Thyroid gland (tissue), 4 donors: ENCODE results near the gene B3GNT2. TPM values are rescaled to one million over a fixed set of nuclear protein-coding genes. Genes with fewer than 3 reads are reported as not detected.
"Not testable (repeated sequence)": the region's sequence is repeated elsewhere in the genome, so short reads cannot be mapped to it uniquely, and the experiment has no call there.

ENCODE experiments used
- DNase-seq, 2 donors: peaks; one replicate each; pipeline ENCODE4 v3.0.0-alpha.2; 2019
- H3K27ac ChIP-seq, 3 donors: fragments of 200-600 bp; sonication (generic); 1 replicate in 2 of 3; 2 replicates in 1 of 3; pipeline ENCODE4 v1.5.1; 2016 to 2019; ENCODE audit warnings: mild to moderate bottlenecking in 1 of 3, moderate library complexity in 1 of 3
- H3K27me3 ChIP-seq: fragments of 200-600 bp; sonication (generic); one replicate; pipeline ENCODE4 v1.5.1; 2019
- H3K36me3 ChIP-seq, 2 donors: fragments of 200-600 bp; sonication (generic); one replicate each; pipeline ENCODE4 v1.5.1; 2016 to 2019
- H3K4me1 ChIP-seq, 2 donors: fragments of 200-600 bp; sonication (generic); one replicate each; pipeline ENCODE4 v1.5.1; 2017 to 2019
- H3K4me3 ChIP-seq, 3 donors: fragments of 200-600 bp; sonication (generic); replicated peaks in 1 of 3; 1 replicate in 2 of 3; 2 replicates in 1 of 3; pipeline ENCODE4 v1.5.1; 2016; ENCODE audit warnings: mild to moderate bottlenecking in 1 of 3
- H3K9me3 ChIP-seq: fragments of 200-600 bp; sonication (generic); one replicate; pipeline ENCODE4 v1.5.1; 2017
- CTCF ChIP-seq, 6 experiments: fragments of 200-600 bp in 3 of 6; fragments of 450-650 bp in 3 of 6; sonication (generic) in 3 of 6; IDR thresholded peaks; one replicate each; pipeline ENCODE4 v1.5.1; 2016 to 2019; ENCODE audit warnings: antibody characterized with exemption in 6 of 6, mild to moderate bottlenecking in 2 of 6, inconsistent platforms in 1 of 6, moderate library complexity in 1 of 6
- POLR2A ChIP-seq, 2 donors: fragments of 450-650 bp; IDR thresholded peaks; one replicate each; pipeline ENCODE4 v1.6.1; 2017; ENCODE audit warnings: antibody characterized with exemption in 2 of 2, mild to moderate bottlenecking in 2 of 2, moderate library complexity in 1 of 2
- WGBS, 2 donors: methylation state at CpG; one replicate each; pipeline ENCODE4 v1.1.5; 2017; 5-methylcytosine and 5-hydroxymethylcytosine counted together
- intact Hi-C: fragments of 100-400 bp; cut with DNase I; formaldehyde crosslinking; loops from one replicate; pipeline ENCODE4 v1.15.1; 2023
- total RNA-seq, 4 donors: library from RNA; depleted of rRNA; stranded (reverse); fragments of >200 nt; gene quantifications; one replicate each; pipeline ENCODE4 v1.2.3, GENCODE V29; 2016

B3GNT2 gene
- 10 to 100 TPM; 18.9 to 37.1 (median 27.3) TPM for total RNA-seq

- intact Hi-C loops: loop anchor here (5.0 to 10.0 kb wide), 4 partner anchors 99 to 281 kb away; no protein-coding TSS in a partner anchor
- WGBS, 2 donors: 0 to 2% methylated on average over 1 to 8 of the region's 70 CpGs
- no peak for TF ChIP-seq CTCF (IDR thresholded peaks at IDR 0.05)
- peak; percentile 12 to 93 for TF ChIP-seq POLR2A (IDR thresholded peaks at IDR 0.05)
- Histone ChIP-seq H3K27ac (peak within 1 kb of the TSS; percentile 94 to 96 (median 96)), H3K9me3 (no peaks in the 10 kb centered on the region), H3K4me3 (peak within 1 kb of the TSS; percentile 87 to 94 (median 92)), H3K27me3 (no peaks in the 10 kb centered on the region), H3K4me1 (peaks cover 21 to 33% of the 10 kb centered on the region in 2 donors), H3K36me3 (no peaks in the 10 kb centered on the region)
- peak; percentile 83 to 84 for DNase-seq
These were observed at the start of gene B3GNT2 for GRCh38 chr2:62195421-62196277. Gene B3GNT2, plus strand, starts transcription at chr2:62196115. Its CDS starts 26,106 bp downstream, at chr2:62222221.

DNA sequence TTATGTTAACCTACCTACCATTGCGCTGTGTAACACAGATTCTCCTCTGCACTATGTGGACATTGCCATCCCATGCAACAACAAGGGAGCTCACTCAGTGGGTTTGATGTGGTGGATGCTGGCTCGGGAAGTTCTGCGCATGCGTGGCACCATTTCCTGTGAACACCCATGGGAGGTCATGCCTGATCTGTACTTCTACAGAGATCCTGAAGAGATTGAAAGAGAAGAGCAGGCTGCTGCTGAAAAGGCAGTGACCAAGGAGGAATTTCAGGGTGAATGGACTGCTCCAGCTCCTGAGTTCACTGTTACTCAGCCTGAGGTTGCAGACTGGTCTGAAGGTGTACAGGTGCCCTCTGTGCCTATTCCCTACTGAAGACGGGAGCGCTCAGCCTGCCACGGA is 49.1 kb upstream of the B3GNT2 start:
- WGBS, 2 donors: 91 to 94% methylated on average over 7 of the region's 7 CpGs
- intact Hi-C loops, H3K36me3 ChIP-seq: not testable (repeated sequence)

GRCh38 chr2:62147610-62148301 is 48.2 kb upstream of the B3GNT2 start:
- no peak overlapping the region for H3K4me3 ChIP-seq
- peaks cover 6% of the 10 kb centered on the region in 2 donors for H3K4me1 ChIP-seq
- no peaks in the 10 kb centered on the region for H3K36me3 ChIP-seq
- intact Hi-C loops: no loop called here
- no peak for DNase-seq
- H3K9me3 ChIP-seq: no peaks in the 10 kb centered on the region
- no peak overlapping the region for H3K27ac ChIP-seq
- 94 to 99% methylated on average over 4 of the region's 4 CpGs for WGBS, 2 donors
- TF ChIP-seq CTCF (IDR thresholded peaks at IDR 0.05): no peak
- TF ChIP-seq POLR2A (IDR thresholded peaks at IDR 0.05): no peak
- H3K27me3 ChIP-seq: no peaks in the 10 kb centered on the region

More for the DNA sequence above, 49.1 kb upstream of the B3GNT2 start:
- H3K4me1 ChIP-seq, H3K4me3 ChIP-seq, H3K27ac ChIP-seq, H3K9me3 ChIP-seq, H3K27me3 ChIP-seq, DNase-seq: not testable (repeated sequence)

- no peaks in the 10 kb centered on the region for H3K9me3 ChIP-seq
- no peaks in the 10 kb centered on the region for H3K27me3 ChIP-seq
- TF ChIP-seq CTCF (IDR thresholded peaks at IDR 0.05): no peak
- no peak for TF ChIP-seq POLR2A (IDR thresholded peaks at IDR 0.05)
- H3K4me3 ChIP-seq: no peak overlapping the region
- no peak overlapping the region for H3K27ac ChIP-seq
- intact Hi-C loops: no loop called here
- no peaks in the 10 kb centered on the region for H3K36me3 ChIP-seq
- DNase-seq: no peak
- H3K4me1 ChIP-seq: peaks cover 6% of the 10 kb centered on the region in 2 donors
These were observed 46.2 kb upstream of the B3GNT2 start for GRCh38 chr2:62149708-62150107.

GRCh38 chr2:62150597-62151305 is 45.2 kb upstream of the B3GNT2 start:
- WGBS, 2 donors: 87% methylated on average over 6 of the region's 6 CpGs
- no peak overlapping the region for H3K4me3 ChIP-seq
- no peak for TF ChIP-seq CTCF (IDR thresholded peaks at IDR 0.05)
- no peak for TF ChIP-seq POLR2A (IDR thresholded peaks at IDR 0.05)
- peak overlapping the region in 2 of 3 donors; percentile 2 to 11 for H3K27ac ChIP-seq
- H3K4me1 ChIP-seq: peaks cover 6% of the 10 kb centered on the region in 2 donors
- H3K36me3 ChIP-seq: no peaks in the 10 kb centered on the region
- DNase-seq: no peak
- H3K27me3 ChIP-seq: no peaks in the 10 kb centered on the region
- intact Hi-C loops: no loop called here
- H3K9me3 ChIP-seq: no peaks in the 10 kb centered on the region
